Measurements from ENCODE around the gene PRKD1.

DNA sequence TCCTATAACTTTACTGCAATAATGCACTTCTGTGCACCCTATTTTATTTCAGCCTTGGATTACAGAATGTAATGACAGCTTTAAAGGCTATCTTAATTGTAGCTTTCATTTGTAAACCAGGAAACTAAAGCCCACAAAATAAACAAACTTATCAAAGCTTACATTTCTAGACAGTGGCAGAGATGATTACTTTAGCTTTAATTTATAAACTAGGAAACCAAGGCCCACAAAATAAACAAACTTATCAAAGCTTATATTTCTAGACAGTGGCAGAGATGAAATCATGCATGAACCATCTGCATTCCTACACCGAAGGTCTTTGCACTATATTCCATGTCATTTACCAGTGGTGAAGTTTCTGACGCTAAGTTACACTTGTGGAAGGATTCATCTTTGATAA lies 74.4 kb downstream of the PRKD1 start:
- TF ChIP-seq, protein P1, sequence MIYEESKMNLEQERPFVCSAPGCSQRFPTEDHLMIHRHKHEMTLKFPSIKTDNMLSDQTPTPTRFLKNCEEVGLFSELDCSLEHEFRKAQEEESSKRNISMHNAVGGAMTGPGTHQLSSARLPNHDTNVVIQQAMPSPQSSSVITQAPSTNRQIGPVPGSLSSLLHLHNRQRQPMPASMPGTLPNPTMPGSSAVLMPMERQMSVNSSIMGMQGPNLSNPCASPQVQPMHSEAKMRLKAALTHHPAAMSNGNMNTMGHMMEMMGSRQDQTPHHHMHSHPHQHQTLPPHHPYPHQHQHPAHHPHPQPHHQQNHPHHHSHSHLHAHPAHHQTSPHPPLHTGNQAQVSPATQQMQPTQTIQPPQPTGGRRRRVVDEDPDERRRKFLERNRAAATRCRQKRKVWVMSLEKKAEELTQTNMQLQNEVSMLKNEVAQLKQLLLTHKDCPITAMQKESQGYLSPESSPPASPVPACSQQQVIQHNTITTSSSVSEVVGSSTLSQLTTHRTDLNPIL (CRISPR knock-in tag; IDR thresholded peaks at IDR 0.05; ENCODE audit: low read depth): no peak
- TF ChIP-seq OSR1 (CRISPR knock-in tag; IDR thresholded peaks at IDR 0.05): no peak
- TF ChIP-seq SNAI2 (CRISPR knock-in tag; IDR thresholded peaks at IDR 0.05): no peak
- no peak for TF ChIP-seq ARNTL (CRISPR knock-in tag; IDR thresholded peaks at IDR 0.05; ENCODE audit: borderline replicate concordance, low read depth)
- no peak for TF ChIP-seq CSDC2 (CRISPR knock-in tag; IDR thresholded peaks at IDR 0.05)
- no peak for TF ChIP-seq POU6F1 (CRISPR knock-in tag; IDR thresholded peaks at IDR 0.05; ENCODE audit: borderline replicate concordance, low read depth)
- TF ChIP-seq PPARA (CRISPR knock-in tag; IDR thresholded peaks at IDR 0.05; ENCODE audit: borderline replicate concordance): no peak
- TF ChIP-seq, protein P2, sequence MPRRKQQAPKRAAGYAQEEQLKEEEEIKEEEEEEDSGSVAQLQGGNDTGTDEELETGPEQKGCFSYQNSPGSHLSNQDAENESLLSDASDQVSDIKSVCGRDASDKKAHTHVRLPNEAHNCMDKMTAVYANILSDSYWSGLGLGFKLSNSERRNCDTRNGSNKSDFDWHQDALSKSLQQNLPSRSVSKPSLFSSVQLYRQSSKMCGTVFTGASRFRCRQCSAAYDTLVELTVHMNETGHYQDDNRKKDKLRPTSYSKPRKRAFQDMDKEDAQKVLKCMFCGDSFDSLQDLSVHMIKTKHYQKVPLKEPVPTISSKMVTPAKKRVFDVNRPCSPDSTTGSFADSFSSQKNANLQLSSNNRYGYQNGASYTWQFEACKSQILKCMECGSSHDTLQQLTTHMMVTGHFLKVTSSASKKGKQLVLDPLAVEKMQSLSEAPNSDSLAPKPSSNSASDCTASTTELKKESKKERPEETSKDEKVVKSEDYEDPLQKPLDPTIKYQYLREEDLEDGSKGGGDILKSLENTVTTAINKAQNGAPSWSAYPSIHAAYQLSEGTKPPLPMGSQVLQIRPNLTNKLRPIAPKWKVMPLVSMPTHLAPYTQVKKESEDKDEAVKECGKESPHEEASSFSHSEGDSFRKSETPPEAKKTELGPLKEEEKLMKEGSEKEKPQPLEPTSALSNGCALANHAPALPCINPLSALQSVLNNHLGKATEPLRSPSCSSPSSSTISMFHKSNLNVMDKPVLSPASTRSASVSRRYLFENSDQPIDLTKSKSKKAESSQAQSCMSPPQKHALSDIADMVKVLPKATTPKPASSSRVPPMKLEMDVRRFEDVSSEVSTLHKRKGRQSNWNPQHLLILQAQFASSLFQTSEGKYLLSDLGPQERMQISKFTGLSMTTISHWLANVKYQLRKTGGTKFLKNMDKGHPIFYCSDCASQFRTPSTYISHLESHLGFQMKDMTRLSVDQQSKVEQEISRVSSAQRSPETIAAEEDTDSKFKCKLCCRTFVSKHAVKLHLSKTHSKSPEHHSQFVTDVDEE (CRISPR knock-in tag; IDR thresholded peaks at IDR 0.05): no peak
- no peak for TF ChIP-seq TCF4 (CRISPR knock-in tag; IDR thresholded peaks at IDR 0.05; ENCODE audit: borderline replicate concordance)
- TF ChIP-seq ZC3H10 (CRISPR knock-in tag; IDR thresholded peaks at IDR 0.05): no peak
- TF ChIP-seq ZNF70 (CRISPR knock-in tag; IDR thresholded peaks at IDR 0.05): no peak
- TF ChIP-seq ISL1 (CRISPR knock-in tag; IDR thresholded peaks at IDR 0.05): no peak
- TF ChIP-seq RARB (CRISPR knock-in tag; IDR thresholded peaks at IDR 0.05): no peak

All from SK-N-SH treated with all-trans-retinoic acid at 6 μM for 48 hours (cell line).